Ecto neural progenitor cell (in vitro differentiated cells): ENCODE measurements around the gene HTT.

Experiments
- DNase-seq: peaks from one replicate; pipeline ENCODE4 v3.0.0-alpha.2; 2018; ENCODE audit warnings: low spot score

The HTT gene

DNA sequence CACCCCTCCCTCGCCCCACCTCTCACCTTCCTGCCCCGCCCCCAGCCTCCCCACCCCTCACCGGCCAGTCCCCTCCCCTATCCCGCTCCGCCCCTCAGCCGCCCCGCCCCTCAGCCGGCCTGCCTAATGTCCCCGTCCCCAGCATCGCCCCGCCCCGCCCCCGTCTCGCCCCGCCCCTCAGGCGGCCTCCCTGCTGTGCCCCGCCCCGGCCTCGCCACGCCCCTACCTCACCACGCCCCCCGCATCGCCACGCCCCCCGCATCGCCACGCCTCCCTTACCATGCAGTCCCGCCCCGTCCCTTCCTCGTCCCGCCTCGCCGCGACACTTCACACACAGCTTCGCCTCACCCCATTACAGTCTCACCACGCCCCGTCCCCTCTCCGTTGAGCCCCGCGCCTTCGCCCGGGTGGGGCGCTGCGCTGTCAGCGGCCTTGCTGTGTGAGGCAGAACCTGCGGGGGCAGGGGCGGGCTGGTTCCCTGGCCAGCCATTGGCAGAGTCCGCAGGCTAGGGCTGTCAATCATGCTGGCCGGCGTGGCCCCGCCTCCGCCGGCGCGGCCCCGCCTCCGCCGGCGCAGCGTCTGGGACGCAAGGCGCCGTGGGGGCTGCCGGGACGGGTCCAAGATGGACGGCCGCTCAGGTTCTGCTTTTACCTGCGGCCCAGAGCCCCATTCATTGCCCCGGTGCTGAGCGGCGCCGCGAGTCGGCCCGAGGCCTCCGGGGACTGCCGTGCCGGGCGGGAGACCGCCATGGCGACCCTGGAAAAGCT lies at the start of gene HTT, which contains the start of gene HTT-AS:
TSS of gene HTT (plus strand) at position 604 of the 768 bp plus-strand sequence. CDS start at position 749, 145 bp downstream.
TSS of gene HTT-AS (minus strand) at position 461 of the 768 bp plus-strand sequence.
- peak; percentile 98 for DNase-seq

DNA sequence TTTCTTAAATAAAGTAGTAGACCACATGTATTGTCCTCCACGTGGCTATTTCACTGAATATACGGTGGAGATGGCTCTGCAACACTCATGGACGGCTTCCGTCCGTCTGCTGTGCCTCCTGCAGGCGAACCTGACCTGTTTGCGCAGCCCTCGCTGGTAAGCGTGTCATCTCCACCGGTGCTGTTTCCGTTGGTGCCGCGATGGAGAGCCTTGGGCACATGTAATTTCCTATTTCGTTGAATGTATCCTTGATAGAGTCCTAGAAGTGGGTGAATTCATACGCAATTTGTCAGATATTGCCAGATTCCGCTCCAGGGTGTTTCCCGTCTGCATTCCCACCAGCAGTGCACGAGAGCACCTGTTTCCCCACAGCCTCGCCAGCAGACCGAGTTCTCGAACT lies 48.6 kb upstream of the HTT start:
- DNase-seq = no peak

DNA sequence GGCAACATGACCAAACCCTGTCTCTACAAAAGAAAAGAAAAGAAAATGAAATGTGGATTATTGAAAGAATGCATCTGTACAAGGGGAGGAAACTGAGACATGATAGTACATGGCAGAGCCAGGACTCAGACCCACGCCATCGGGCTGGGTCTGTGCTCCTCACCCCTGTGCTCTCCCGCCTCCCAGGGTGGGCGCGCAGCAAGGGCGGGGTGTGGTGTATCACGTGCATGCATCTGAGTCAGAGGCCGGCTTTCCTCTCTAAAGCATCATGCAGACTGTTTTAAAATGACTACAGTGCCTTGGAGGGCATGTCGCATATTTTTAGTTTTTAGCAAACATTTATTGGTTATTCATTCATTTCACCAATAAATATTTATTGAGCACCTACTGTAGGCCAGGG lies 47.9 kb upstream of the HTT start:
- DNase-seq = no peak

DNA sequence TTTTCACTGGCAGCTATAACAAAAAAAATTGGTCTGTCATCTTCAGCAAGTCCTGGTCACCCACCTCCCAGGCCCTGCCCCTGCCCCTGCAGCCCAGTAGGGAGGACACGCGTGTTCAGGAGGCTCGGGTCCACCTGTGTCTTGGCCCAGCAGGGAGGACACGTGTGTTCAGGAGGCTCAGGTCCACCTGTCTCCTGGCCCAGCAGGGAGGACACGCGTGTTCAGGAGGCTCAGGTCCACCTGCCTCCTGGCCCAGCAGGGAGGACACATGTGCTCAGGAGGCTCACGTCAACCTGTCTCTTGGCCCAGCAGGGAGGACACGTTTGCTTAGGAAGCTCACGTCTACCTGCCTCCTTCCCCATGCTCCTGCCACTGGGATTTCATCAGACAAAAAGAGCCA lies 45.0 kb upstream of the HTT start:
- DNase-seq = no peak

DNA sequence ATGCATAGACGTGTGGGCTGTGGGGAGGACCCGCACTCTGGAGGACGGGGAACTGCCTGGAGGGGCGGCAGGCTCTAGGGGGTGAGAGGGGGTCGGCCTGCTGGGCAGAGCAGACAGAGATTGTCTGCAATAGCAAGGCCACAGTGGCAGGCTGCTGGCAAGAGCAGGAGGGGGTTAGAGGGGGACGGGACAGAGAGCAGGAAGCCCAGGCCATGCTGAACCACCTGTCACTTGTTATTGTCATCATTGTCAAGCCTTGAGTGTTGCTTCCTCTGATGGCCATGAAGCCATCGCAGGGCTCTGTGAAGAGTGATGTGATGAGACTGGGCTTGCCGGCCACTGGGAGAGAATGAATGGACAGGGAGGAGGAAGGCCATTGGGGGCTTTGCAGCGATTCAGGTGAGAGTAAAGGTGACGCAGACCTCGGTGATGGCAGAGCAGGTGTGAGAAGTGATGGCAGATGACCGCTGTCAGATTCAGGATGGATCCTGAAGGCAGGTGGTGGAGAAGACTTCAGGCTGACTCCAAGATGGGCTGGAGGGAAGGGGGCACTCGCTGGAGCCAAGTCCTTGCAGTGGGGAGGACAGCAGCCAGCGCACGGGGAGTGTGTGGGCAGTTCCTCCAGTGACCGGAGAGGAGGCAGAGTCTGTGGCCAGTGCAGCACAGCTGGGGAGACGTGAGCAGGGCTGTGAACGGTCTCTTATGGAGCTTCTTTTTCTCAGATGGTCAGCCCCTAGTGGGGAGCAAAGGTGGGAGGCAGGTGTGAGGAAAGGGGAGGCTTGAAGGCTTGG lies 43.7 kb upstream of the HTT start:
- no peak for DNase-seq

DNA sequence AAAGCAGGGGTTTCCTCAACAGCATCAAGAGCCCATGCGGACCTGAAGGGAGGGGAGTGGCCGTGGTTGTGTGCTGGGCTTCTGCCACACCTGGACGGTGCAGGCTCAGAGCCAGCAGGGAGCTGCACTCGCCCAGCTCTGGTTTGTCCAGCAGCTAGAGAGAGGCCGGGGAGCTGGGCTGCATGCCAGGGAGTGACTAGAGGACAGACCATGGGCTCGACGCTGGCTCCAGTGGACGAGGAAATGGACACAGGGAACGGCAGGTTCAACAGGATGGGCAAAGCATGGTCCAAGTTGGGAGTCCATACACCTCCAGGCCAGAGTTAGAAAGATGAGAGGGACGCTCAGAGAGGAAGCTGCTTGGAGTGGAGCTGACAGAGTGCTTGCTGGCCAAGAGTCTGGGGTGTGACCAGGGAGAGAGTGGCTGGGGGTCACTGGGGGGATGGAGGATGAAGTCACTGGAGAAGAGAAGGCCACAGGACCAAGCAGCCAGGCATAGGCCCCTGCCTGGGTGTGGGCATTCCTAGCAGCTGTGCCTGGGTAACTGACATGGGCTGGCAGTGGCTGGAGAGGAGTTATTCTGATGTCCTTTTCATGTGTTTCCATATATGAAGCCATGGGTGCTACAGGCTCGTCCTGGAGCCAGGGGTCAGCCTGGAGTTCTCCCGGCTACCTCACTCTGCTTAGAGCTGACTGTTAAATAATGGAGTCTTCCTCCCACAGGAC lies 43.0 kb upstream of the HTT start:
- no peak for DNase-seq

DNA sequence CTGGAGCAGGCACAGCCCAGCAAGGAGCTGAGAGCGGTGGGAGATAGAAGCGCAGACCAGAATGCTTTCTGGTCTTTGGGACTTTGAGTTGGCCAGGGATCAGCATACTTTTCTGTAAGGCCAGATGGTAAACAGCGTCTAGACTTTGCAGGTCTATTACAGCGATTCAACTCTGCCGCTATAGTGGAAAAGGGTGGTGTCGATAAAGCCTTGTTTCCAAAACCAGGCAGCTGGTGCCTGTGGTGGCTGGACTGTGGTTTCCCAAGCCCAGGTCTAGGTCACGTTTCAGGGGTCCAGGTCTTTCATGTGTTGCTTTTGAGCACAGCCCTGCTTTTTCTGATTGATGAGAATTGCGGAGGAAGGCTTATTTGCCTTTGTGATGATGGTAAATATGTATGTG lies 40.2 kb upstream of the HTT start:
- DNase-seq = no peak

DNA sequence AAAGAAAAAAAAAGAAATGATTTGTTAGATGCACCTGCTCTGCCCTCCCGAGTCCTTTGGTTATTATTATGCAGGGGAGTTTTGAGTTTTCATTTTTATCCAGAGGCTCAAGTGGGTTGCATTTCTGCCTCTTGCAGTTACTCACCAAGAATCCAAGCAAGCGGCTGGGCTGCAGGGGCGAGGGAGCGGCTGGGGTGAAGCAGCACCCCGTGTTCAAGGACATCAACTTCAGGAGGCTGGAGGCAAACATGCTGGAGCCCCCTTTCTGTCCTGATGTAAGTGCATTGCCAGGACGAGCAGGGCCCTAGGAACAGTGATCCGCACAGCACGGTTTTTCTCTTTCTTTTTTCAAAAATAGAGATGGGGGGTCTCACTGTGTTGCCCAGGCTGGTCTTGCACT lies 39.2 kb upstream of the HTT start:
- DNase-seq = no peak

DNA sequence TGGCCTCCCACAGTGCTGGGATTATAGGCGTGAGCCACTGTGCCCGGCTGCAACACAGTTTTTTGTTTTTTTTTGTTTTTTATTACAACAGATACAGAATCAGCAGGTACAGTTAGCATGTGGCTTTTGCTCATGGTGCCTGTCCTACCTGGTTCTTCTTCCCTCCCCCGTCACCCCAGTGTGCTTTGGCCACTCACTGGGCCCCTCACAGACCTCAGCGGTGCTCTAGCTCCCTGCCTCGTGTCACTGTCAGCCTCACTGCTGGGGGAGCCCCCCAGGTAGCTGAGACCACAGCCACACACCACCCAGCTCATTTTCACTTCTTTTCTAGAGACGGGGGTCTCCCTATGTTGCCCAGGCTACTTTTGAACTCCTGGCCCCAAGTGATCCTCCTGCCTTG lies 38.8 kb upstream of the HTT start:
- no peak for DNase-seq

DNA sequence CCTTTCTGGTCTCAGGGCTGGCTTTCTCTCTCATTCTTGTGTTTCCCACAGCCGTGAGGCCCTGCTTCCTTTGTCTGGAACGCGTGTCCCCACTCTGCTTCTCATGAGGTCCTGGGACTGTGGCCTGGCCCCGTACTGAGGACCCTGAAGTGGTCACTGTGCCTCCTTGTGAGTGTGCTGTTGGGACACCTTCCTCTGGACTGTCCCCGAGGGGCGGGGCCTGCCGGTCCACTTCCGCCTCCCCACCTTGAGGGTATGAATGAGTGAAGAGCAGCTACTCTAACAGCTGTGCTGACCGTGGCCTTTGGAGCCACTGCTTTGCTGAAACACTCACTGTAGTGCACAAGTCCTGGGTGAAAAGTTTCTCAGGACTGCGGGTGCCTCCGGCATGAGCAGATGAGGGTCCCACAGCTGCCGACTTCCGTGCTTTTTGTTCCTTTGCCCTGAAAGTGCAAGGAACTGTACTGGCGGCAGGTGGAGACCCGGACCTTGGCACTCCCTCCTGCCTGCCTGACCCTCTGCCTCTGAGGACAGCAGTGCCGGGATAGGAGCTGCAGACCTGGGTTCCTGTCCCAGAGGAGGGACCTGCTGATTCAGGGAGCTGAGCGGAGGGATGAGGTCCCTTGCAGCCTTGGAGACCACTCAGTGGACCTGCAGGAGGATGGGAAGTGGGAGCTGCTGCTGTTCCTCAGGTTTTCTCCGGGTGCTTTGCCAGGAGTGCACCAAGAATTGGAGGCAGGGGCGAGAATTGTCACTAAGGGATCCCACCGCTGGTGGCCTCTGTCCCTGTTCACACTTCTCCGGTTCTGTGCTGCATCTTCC lies 38.1 kb upstream of the HTT start:
- DNase-seq = no peak

DNA sequence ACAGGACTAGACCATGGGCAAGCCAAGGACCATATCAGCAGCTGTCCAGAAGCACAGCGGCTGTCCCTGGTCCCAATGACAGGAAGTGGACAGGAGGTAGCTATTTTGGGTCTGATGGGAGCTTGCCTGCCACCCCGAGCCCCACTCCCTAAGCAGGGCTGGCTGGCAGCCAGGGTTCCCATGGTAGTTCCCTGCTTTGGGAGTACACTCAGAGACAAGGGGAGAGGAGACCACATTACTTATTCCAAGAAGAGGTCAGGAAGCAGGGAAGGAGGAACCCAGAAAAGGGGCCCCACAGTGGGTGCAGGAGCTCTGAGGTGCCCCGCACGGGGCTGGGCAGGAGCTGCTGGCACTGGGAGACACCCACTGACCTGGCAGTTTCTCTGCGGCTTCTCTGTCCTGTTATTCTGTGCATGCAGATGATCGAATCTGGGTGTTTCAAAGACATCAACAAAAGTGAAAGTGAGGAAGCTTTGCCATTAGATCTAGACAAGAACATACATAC lies 36.5 kb upstream of the HTT start:
- no peak for DNase-seq

DNA sequence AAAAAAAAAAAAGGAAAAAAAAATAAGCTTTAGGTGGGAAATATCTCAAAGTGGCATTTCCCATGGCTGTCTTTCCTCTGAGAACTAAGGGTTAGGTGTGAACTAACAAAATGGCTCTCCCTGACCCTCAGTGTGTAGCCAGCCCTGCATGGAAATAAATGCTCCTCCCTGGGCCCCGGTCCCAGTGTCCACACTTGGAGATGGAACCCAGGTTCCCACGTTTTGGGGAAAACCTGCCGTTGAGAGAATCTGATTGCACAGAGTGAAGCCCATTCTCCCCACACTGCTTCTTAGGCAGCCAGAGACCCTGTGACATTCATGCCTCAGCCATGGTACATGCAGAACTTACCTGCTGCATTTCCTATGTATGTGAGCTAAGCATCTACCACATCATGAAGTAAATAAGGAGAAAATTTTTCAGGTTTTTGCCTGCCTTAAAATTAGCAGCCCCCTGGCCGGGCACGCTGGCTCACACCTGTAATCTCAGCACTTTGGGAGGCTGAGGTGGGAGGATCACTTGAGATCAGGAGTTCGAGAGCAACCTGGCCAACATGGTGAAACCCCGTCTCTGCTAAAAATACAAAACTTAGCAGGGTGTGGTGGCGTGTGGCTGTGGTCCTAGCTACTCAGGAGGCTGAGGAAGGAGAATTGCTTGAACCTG lies 34.6 kb upstream of the HTT start:
- DNase-seq = no peak

DNA sequence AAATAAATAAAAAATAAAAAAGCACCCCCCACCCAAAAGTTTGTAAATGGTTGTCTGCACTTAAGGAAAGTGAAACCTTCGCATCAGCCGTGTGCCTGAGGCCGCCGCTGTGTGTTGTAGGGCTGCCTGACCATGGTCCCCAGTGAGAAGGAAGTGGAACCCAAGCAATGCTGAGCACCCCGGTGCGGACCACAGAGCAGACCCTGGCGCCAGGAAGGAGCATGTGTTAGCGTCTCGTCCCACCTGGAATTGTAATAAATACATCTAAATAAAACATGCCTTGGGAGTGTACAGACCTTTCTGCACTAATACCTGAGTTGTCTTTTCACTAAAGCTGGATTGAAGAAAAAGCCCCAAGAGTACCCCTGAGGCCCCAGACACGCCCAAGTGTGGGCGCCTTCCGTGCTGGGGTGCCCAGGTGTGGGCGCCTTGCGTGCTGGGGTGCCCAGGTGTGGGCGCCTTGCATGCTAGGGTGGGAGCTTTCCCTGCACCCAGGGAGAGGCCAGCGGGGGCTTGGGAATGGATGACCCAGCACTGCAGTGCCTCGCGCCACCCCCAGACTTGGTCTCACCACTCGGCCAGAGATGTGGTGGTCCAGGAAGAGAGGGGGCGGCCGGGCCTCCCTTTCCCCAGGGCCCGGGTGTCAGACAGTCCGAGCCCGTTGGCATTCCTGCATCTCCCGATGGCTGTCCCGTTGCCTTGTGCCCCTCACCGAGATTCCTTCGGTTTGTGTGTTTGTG lies 33.9 kb upstream of the HTT start:
- DNase-seq = no peak

DNA sequence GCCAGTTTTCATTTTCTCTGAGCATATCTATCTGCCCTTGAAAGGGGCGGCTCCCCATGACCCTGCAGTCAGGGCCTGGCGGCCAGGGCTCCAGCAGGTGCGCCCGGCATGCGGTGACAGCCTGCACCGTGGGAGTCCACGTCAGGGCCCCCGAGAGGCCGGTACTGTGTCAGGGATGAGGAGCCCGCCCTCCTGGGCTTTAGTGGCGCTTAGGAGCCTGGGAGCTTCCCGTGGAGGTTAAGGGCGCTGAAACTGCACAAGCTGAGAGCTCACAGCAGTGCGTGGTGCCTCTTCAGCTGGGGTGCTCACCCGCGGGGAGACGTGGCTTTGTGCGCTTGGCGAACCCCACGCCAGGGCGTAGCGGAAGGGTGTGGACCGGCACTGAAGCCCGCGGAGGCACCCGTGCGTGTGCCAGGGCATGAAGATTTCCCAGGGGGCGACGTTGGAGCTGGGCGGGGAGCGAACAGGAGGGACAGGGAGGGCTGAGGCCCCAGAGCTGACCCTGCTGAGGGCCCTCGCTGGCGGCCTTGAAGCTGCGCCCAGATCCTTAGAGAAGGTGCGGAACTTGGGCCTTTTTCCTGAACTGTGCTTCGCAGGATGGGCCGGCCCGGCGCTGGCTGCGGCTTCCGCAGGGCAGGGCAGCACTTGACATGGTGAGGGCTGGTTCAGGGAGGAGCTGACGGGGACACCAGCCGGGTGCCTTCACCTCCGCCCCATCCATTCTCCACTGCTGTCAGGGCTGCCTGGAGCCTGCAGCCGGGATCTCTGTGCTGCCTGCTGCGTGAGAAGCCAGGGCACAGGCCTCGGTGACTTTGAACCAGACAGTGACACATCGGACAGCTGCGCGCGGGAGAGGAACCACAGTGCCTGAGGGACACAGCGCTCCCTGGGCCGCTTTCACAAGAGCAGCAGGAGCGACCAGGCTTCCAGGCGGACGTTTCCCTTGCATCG lies 33.0 kb upstream of the HTT start:
- no peak for DNase-seq

DNA sequence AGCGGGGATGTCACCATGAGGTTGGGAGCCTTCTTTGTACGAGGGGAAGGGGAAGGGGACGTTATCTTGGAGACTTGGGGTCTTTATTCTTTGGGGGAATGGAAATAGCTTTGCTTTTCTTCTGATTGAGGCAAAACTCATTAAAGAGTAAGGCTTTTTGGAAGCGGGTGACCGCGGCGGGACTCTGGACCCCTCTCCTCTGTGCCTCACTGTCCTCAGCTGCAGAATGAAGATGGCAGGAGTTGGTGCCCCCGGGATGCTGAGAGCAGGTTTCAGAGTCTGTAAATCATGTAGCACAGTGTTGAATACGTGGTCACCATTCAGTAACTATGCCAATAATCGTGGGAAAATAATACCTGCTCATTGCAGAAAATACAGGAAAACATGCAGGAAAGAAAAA lies 32.3 kb upstream of the HTT start:
- no peak for DNase-seq

DNA sequence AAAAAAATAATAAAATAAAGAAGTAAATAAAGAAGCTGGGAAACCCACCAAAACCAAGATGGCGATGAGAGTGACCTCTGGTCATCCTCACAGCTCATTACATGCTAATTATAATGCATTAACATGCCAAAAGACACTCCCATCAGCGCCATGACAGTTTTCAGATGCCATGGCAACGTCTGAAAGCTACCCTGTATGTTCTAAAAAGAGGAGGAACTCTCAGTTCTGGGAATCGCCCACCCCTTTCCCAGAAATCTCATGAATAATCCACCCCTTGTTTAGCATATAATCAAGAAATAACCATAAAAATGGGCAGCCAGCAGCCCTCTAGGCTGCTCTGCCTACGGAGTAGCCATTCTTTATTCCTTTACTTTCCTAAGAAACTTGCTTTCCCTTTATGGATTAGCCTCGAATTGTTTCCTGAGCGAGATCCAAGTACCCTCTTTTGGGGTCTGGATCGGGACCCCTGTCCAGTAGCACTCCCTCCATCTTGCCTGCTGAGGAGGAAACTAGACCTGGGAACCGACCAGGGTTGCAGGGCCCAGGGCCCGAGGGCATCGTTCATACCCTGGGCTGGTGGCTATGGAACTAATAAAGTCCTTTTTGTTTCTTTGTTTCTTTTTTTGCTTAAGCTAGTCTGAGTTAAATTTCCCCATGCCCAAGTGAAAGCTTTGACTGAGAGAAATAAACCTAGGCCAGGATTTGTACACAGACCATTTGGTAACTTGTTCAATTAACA lies 31.0 kb upstream of the HTT start:
- no peak for DNase-seq

DNA sequence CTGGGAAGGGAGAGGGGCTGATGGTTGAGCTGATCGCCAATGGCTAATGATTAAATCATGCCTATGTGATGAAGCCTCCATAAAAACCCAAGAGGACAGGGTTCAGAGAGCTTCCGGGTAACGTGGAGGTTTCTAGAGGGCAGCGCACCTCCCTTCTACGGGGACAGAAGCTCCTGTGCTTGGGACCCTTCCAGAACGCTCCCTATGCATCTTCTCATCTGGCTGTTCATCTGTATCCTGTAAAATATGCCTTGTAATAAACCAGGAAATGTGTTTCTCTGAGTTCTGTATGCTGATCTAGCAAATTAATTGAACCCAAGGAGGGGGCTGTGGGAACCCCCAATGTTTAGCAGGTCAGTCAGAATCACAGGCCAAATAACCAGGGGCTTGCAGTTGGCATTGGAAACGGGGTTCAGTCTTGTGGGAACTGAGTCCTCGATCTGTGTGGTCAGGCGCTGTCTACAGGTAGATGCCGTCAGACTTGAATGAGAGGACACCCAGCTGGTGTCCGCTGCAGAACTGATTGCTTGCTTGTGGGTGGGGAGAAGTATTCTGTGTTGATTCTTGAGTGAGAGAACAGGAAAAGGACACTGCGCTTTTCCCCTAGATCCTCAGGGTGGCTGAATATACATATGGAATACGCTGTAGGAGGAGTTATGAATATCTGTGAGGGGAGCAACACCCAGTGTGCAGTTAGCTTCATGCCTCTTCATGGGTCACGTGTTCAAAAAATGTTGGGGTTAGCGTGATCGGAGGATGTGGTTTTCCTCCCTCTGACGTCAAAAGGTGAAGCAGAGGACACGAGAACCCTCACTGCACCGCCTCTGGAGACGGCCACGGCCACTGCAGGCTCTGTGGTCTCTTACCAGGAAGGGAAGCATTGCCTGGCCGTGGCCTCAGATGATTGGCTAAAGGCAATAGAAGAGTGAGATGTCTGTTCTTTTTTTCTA lies 29.3 kb upstream of the HTT start:
- no peak for DNase-seq
